ENCODE results near the gene CSNK1D. TPM values are rescaled to one million over a fixed set of nuclear protein-coding genes. Genes with fewer than 3 reads are reported as not detected.
A peak's percentile ranks its signal among the peaks of the same experiment; 100 is the strongest.

The CSNK1D gene
- total RNA-seq, 1 donor = 50.3 TPM

GRCh38 chr17:82244413-82245133, 28.9 kb downstream of the CSNK1D start:
- Histone ChIP-seq H3K4me1 (ENCODE audit: insufficient read depth, low read length) (peaks cover 44% of the 10 kb centered on the region), H4K20me1 (ENCODE audit: insufficient read depth, low read length) (peaks cover 94% of the 10 kb centered on the region), H3K27ac (ENCODE audit: low read depth, low read length) (no peak overlapping the region), H3K4me2 (ENCODE audit: insufficient read depth, low read length) (no peak overlapping the region), H3K36me3 (ENCODE audit: insufficient read depth, low read length) (peaks cover 82% of the 10 kb centered on the region), H3K79me2 (ENCODE audit: insufficient read depth, low read length) (peaks cover 59% of the 10 kb centered on the region), H2AFZ (ENCODE audit: low read length) (no peak overlapping the region), H3K9me3 (ENCODE audit: low read depth, low read length) (no peaks in the 10 kb centered on the region), H3K27me3 (ENCODE audit: insufficient read depth, low read length) (no peaks in the 10 kb centered on the region), H3K4me3 (ENCODE audit: insufficient read depth, low read length) (no peak overlapping the region)
- DNase-seq (ENCODE audit: insufficient read length, low spot score, missing footprints) = peak; percentile 96
- TF ChIP-seq CTCF (IDR thresholded peaks at IDR 0.05; ENCODE audit: extremely low read depth, low read depth, low read length) = peak; percentile 55

GRCh38 chr17:82243648-82244412, 29.7 kb downstream of the CSNK1D start:
- no peak for TF ChIP-seq CTCF (IDR thresholded peaks at IDR 0.05; ENCODE audit: extremely low read depth, low read depth, low read length)
- H3K4me1 ChIP-seq (ENCODE audit: insufficient read depth, low read length) = peaks cover 44% of the 10 kb centered on the region
- H3K4me3 ChIP-seq (ENCODE audit: insufficient read depth, low read length) = no peak overlapping the region
- no peaks in the 10 kb centered on the region for H3K27me3 ChIP-seq (ENCODE audit: insufficient read depth, low read length)
- no peaks in the 10 kb centered on the region for H3K9me3 ChIP-seq (ENCODE audit: low read depth, low read length)
- no peak overlapping the region for H3K4me2 ChIP-seq (ENCODE audit: insufficient read depth, low read length)
- peaks cover 93% of the 10 kb centered on the region for H4K20me1 ChIP-seq (ENCODE audit: insufficient read depth, low read length)
- peak overlapping the region; percentile 24 for H3K27ac ChIP-seq (ENCODE audit: low read depth, low read length)
- peak; percentile 62 for DNase-seq (ENCODE audit: insufficient read length, low spot score, missing footprints)
- peaks cover 58% of the 10 kb centered on the region for H3K79me2 ChIP-seq (ENCODE audit: insufficient read depth, low read length)
- H2AFZ ChIP-seq (ENCODE audit: low read length) = no peak overlapping the region
- H3K36me3 ChIP-seq (ENCODE audit: insufficient read depth, low read length) = peaks cover 77% of the 10 kb centered on the region

GRCh38 chr17:82242977-82243647, 30.4 kb downstream of the CSNK1D start:
- Histone ChIP-seq H3K27ac (ENCODE audit: low read depth, low read length) (peak overlapping the region; percentile 24), H3K79me2 (ENCODE audit: insufficient read depth, low read length) (peaks cover 60% of the 10 kb centered on the region), H4K20me1 (ENCODE audit: insufficient read depth, low read length) (peaks cover 98% of the 10 kb centered on the region), H3K36me3 (ENCODE audit: insufficient read depth, low read length) (peaks cover 77% of the 10 kb centered on the region), H3K27me3 (ENCODE audit: insufficient read depth, low read length) (no peaks in the 10 kb centered on the region), H3K4me2 (ENCODE audit: insufficient read depth, low read length) (no peak overlapping the region), H3K4me1 (ENCODE audit: insufficient read depth, low read length) (peaks cover 50% of the 10 kb centered on the region), H3K4me3 (ENCODE audit: insufficient read depth, low read length) (no peak overlapping the region), H3K9me3 (ENCODE audit: low read depth, low read length) (no peaks in the 10 kb centered on the region), H2AFZ (ENCODE audit: low read length) (no peak overlapping the region)
- TF ChIP-seq CTCF (IDR thresholded peaks at IDR 0.05; ENCODE audit: extremely low read depth, low read depth, low read length) = no peak
- DNase-seq (ENCODE audit: insufficient read length, low spot score, missing footprints) = peak; percentile 97

GRCh38 chr17:82242698-82242976, 30.9 kb downstream of the CSNK1D start:
- no peaks in the 10 kb centered on the region for H3K9me3 ChIP-seq (ENCODE audit: low read depth, low read length)
- H3K27me3 ChIP-seq (ENCODE audit: insufficient read depth, low read length) = no peaks in the 10 kb centered on the region
- H2AFZ ChIP-seq (ENCODE audit: low read length) = no peak overlapping the region
- no peak overlapping the region for H3K4me2 ChIP-seq (ENCODE audit: insufficient read depth, low read length)
- H3K36me3 ChIP-seq (ENCODE audit: insufficient read depth, low read length) = peaks cover 77% of the 10 kb centered on the region
- H3K27ac ChIP-seq (ENCODE audit: low read depth, low read length) = peak overlapping the region; percentile 24
- no peak for TF ChIP-seq CTCF (IDR thresholded peaks at IDR 0.05; ENCODE audit: extremely low read depth, low read depth, low read length)
- peaks cover 98% of the 10 kb centered on the region for H4K20me1 ChIP-seq (ENCODE audit: insufficient read depth, low read length)
- no peak overlapping the region for H3K4me3 ChIP-seq (ENCODE audit: insufficient read depth, low read length)
- H3K4me1 ChIP-seq (ENCODE audit: insufficient read depth, low read length) = peaks cover 52% of the 10 kb centered on the region
- H3K79me2 ChIP-seq (ENCODE audit: insufficient read depth, low read length) = peaks cover 60% of the 10 kb centered on the region
- no peak for DNase-seq (ENCODE audit: insufficient read length, low spot score, missing footprints)

Data from osteoblast (primary cell).